Panc1 (cell line): ENCODE data around the gene GIGYF1. TPM values are rescaled to one million over a fixed set of nuclear protein-coding genes. Genes with fewer than 3 reads are reported as not detected.
A peak's percentile ranks its signal among the peaks of the same experiment; 100 is the strongest.

ENCODE experiments used
- ATAC-seq: fragments of 200-7000 bp; cut with Tn5 transposase; 2 replicates; pipeline ENCODE4 v1.9.1; 2020; ENCODE audit warnings: mild to moderate bottlenecking, moderate library complexity
- BruUV-seq: library from RNA; stranded (reverse); fragments of 400-500 nt; replicated peaks from 2 replicates; lab custom pipeline; 2021; lab: Mats Ljungman, UMichigan
- CTCF ChIA-PET: fragments of 300-600 bp; sonication (Branson Sonifier 250); formaldehyde crosslinking; loops from one replicate; lab custom pipeline; 2022; ENCODE audit warnings: antibody characterized with exemption; lab: Charles Lee
- POLR2A ChIA-PET: fragments of 300-600 bp; sonication (Branson Sonifier 250); formaldehyde crosslinking; loops from one replicate; lab custom pipeline; 2022; ENCODE audit warnings: antibody characterized with exemption; lab: Charles Lee
- DNase-seq: peaks from one replicate; pipeline ENCODE4 v3.0.0-alpha.2; 2010; ENCODE audit warnings: low read depth, low spot score
- H3K27ac ChIP-seq: 2 replicates; pipeline ENCODE4 v1.5.1; 2011; ENCODE audit warnings: mild to moderate bottlenecking, low read length, inconsistent platforms
- H3K27me3 ChIP-seq: fragments of 200-500 bp; sonication (Bioruptor generic); 2 replicates; pipeline ENCODE4 v1.6.0; 2014; ENCODE audit warnings: low read length, inconsistent platforms; ENCODE audit not compliant: control insufficient read depth, insufficient read depth
- H3K36me3 ChIP-seq: fragments of 200-500 bp; sonication (Bioruptor generic); 2 replicates; pipeline ENCODE4 v1.5.1; 2014; ENCODE audit warnings: inconsistent platforms, mild to moderate bottlenecking, low read length, moderate library complexity; ENCODE audit not compliant: control insufficient read depth, insufficient read depth
- H3K4me1 ChIP-seq: 2 replicates; pipeline ENCODE4 v1.5.1; 2011; ENCODE audit warnings: inconsistent platforms, mild to moderate bottlenecking, low read length, moderate library complexity; ENCODE audit not compliant: control insufficient read depth, insufficient read depth
- H3K4me3 ChIP-seq, 2 experiments: 2 replicates each; pipeline ENCODE4 v1.5.1; 2011 to 2012; ENCODE audit warnings: low read depth in 2 of 2, low read length in 2 of 2, mild to moderate bottlenecking in 2 of 2, inconsistent platforms in 1 of 2, moderate library complexity in 1 of 2
- H3K9me3 ChIP-seq: fragments of 200-500 bp; sonication (Bioruptor generic); 2 replicates; pipeline ENCODE4 v1.5.1; 2014; ENCODE audit warnings: low read depth, mild to moderate bottlenecking, inconsistent platforms, low read length, moderate library complexity; ENCODE audit not compliant: control insufficient read depth, insufficient read depth
- POLR2AphosphoS5 ChIP-seq: IDR thresholded peaks from 2 replicates; pipeline ENCODE4 v1.6.1; 2012; ENCODE audit warnings: mild to moderate bottlenecking, low read depth, low read length, moderate library complexity
- SIN3A ChIP-seq: IDR thresholded peaks from 2 replicates; pipeline ENCODE4 v1.6.1; 2012; ENCODE audit warnings: low read depth, mild to moderate bottlenecking, low read length, moderate library complexity, borderline replicate concordance; ENCODE audit not compliant: insufficient read depth
- TCF7L2 ChIP-seq: IDR thresholded peaks from 2 replicates; pipeline ENCODE4 v1.6.1; 2011; ENCODE audit warnings: mild to moderate bottlenecking, low read depth, low read length, inconsistent platforms
- in situ Hi-C: cut with HindIII; loops from 2 replicates; pipeline ENCODE4 v1.10.0; 2016; ENCODE audit warnings: low sequenced_read_pairs, low pct_unique_long_range_greater_than_20kb
- intact Hi-C: fragments of 100-400 bp; cut with micrococcal nuclease; formaldehyde crosslinking; loops from one replicate; pipeline ENCODE4 v1.10.0; 2022; ENCODE audit not compliant: unreplicated experiment
- total RNA-seq: library from RNA; stranded (reverse); gene quantifications from one replicate; pipeline ENCODE4 v1.2.1, GENCODE V29; 2021; ENCODE audit not compliant: unreplicated experiment
- TF ChIP-seq, protein P1 (sequence below), 2 experiments: IDR thresholded peaks; 2 replicates each; pipeline ENCODE4 v1.6.1; 2011 to 2012; ENCODE audit warnings: low read depth in 2 of 2, control low read depth in 1 of 2, low read length in 1 of 2, mild to moderate bottlenecking in 1 of 2, moderate library complexity in 1 of 2; ENCODE audit not compliant: insufficient read depth in 1 of 2
- TF ChIP-seq, protein P2 (sequence below): fragments of 450-650 bp; IDR thresholded peaks from 2 replicates; pipeline ENCODE4 v1.5.1; 2017; ENCODE audit warnings: mild to moderate bottlenecking

GIGYF1 gene
- total RNA-seq, 1 experiment from 2014 or later = 52.6 TPM

DNA sequence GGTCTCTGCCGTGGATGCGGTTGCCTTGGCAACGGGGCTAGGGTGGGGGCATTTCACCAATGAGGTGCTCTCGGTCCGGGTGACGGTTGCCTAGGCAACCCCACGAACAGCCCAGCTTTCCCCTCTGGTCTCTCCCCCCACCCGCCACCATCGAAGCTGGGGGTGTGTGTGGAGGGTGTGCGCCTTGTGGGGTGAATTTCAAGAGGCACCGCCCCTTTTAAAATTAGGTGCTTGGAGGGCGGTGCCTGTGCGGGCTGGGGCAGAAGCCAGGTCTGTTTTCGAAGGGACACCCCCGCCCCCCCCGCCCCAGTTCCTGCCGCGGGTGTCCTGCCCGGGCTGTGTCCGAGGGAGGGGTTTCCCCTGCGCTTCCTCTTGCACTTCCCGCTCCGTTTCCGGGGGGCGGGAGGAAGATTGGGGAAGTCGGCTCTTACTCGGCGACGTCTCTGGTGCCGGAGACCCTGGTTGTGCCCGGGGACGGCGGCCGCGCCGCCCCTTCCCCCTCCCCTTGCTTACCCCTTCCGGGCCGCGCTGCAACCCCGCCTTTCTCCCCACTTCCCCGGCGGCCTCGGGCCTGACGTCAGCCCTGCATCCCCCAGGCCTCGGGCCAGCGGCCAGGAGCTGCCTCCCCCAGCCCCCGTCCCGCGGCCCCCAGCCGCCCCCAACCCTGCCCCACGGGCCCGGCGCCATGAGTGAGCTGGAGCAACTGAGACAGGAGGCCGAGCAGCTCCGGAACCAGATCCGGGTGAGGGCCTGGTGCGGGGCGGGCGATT is 18.3 kb downstream of the GIGYF1 start:
- no peaks in the 10 kb centered on the region for H3K27me3 ChIP-seq
- peaks cover 40% of the 10 kb centered on the region for H3K4me1 ChIP-seq
- in situ Hi-C loops (no loop called here), intact Hi-C loops (no loop called here)
- DNase-seq (no peak), ATAC-seq (peak; percentile 5)
- H3K4me3 ChIP-seq = peak overlapping the region; percentile 66 to 93
- CTCF ChIA-PET = interaction anchor here (0.6 to 1.2 kb wide), 2 partner anchors 14 to 89 kb away, joined by 3 to 8 read pairs; no protein-coding TSS in a partner anchor
- peak overlapping the region; percentile 48; the same call in 1 of the 2 replicates for H3K27ac ChIP-seq
- H3K36me3 ChIP-seq = peaks cover 3% of the 10 kb centered on the region
- BruUV-seq = no TSS peak
- H3K9me3 ChIP-seq = no peaks in the 10 kb centered on the region
- no peak for TF ChIP-seq SIN3A
- no peak for TF ChIP-seq TCF7L2
- TF ChIP-seq, protein P1, sequence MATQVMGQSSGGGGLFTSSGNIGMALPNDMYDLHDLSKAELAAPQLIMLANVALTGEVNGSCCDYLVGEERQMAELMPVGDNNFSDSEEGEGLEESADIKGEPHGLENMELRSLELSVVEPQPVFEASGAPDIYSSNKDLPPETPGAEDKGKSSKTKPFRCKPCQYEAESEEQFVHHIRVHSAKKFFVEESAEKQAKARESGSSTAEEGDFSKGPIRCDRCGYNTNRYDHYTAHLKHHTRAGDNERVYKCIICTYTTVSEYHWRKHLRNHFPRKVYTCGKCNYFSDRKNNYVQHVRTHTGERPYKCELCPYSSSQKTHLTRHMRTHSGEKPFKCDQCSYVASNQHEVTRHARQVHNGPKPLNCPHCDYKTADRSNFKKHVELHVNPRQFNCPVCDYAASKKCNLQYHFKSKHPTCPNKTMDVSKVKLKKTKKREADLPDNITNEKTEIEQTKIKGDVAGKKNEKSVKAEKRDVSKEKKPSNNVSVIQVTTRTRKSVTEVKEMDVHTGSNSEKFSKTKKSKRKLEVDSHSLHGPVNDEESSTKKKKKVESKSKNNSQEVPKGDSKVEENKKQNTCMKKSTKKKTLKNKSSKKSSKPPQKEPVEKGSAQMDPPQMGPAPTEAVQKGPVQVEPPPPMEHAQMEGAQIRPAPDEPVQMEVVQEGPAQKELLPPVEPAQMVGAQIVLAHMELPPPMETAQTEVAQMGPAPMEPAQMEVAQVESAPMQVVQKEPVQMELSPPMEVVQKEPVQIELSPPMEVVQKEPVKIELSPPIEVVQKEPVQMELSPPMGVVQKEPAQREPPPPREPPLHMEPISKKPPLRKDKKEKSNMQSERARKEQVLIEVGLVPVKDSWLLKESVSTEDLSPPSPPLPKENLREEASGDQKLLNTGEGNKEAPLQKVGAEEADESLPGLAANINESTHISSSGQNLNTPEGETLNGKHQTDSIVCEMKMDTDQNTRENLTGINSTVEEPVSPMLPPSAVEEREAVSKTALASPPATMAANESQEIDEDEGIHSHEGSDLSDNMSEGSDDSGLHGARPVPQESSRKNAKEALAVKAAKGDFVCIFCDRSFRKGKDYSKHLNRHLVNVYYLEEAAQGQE (IDR thresholded peaks at IDR 0.05; ENCODE audit: insufficient read depth in 1 of 2, low read depth in 2 of 2, low read length in 1 of 2) = no peak
- no peak for TF ChIP-seq POLR2AphosphoS5
- TF ChIP-seq, protein P2, sequence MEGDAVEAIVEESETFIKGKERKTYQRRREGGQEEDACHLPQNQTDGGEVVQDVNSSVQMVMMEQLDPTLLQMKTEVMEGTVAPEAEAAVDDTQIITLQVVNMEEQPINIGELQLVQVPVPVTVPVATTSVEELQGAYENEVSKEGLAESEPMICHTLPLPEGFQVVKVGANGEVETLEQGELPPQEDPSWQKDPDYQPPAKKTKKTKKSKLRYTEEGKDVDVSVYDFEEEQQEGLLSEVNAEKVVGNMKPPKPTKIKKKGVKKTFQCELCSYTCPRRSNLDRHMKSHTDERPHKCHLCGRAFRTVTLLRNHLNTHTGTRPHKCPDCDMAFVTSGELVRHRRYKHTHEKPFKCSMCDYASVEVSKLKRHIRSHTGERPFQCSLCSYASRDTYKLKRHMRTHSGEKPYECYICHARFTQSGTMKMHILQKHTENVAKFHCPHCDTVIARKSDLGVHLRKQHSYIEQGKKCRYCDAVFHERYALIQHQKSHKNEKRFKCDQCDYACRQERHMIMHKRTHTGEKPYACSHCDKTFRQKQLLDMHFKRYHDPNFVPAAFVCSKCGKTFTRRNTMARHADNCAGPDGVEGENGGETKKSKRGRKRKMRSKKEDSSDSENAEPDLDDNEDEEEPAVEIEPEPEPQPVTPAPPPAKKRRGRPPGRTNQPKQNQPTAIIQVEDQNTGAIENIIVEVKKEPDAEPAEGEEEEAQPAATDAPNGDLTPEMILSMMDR = no peak
- POLR2A ChIA-PET = interaction anchor here (0.6 to 0.7 kb wide), 2 partner anchors 25 to 30 kb away, joined by 3 to 5 read pairs; no protein-coding TSS in a partner anchor

GRCh38 chr7:100675105-100675451 is 19.0 kb downstream of the GIGYF1 start:
- peak overlapping the region; percentile 85; the same call in 1 of the 2 replicates for H3K27ac ChIP-seq
- intact Hi-C loops (no loop called here), in situ Hi-C loops (no loop called here)
- POLR2A ChIA-PET = interaction anchor here (0.5 kb wide), 1 partner anchor 70 kb away, joined by 3 read pairs; no protein-coding TSS in a partner anchor
- H3K27me3 ChIP-seq = no peaks in the 10 kb centered on the region
- H3K9me3 ChIP-seq = no peaks in the 10 kb centered on the region
- BruUV-seq = TSS peak; percentile 67
- ATAC-seq = no peak
- CTCF ChIA-PET = interaction anchor here (1.2 kb wide), 1 partner anchor 15 kb away, joined by 3 read pairs; no protein-coding TSS in a partner anchor
- H3K4me1 ChIP-seq = peaks cover 33% of the 10 kb centered on the region
- no peak for DNase-seq
- TF ChIP-seq, protein P2 = no peak
- no peak for TF ChIP-seq POLR2AphosphoS5
- TF ChIP-seq, protein P1 (IDR thresholded peaks at IDR 0.05; ENCODE audit: insufficient read depth in 1 of 2, low read depth in 2 of 2, low read length in 1 of 2) = no peak
- TF ChIP-seq TCF7L2 = no peak
- TF ChIP-seq SIN3A = no peak
- H3K4me3 ChIP-seq = peak overlapping the region; percentile 66 to 93
- H3K36me3 ChIP-seq = peaks cover 3% of the 10 kb centered on the region
